GM23338 (cell line): ENCODE measurements around the gene ZHX3. TPM values are rescaled to one million over a fixed set of nuclear protein-coding genes. Genes with fewer than 3 reads are reported as not detected.

ENCODE experiments used
- ATAC-seq: fragments of 200-7000 bp; cut with Tn5 transposase; 3 replicates; pipeline ENCODE4 v1.9.1; 2020
- DNase-seq: peaks from one replicate; pipeline ENCODE4 v3.0.0-alpha.2; 2015; ENCODE audit warnings: low spot score
- H2AFZ ChIP-seq: fragments of 200-600 bp; sonication (generic); 2 replicates; pipeline ENCODE4 v1.8.0; 2016; ENCODE audit warnings: antibody characterized with exemption, mild to moderate bottlenecking, moderate library complexity
- H3F3A ChIP-seq: fragments of 200-600 bp; sonication (generic); replicated peaks from 2 replicates; pipeline ENCODE4 v1.8.0; 2017; ENCODE audit warnings: antibody characterized with exemption, mixed run types, low read depth
- H3K27ac ChIP-seq: fragments of 200-600 bp; sonication (generic); 2 replicates; pipeline ENCODE4 v1.6.1; 2016; ENCODE audit warnings: low read depth
- H3K27me3 ChIP-seq: fragments of 200-600 bp; sonication (generic); 2 replicates; pipeline ENCODE4 v1.8.0; 2016; ENCODE audit warnings: mild to moderate bottlenecking, mixed run types, moderate library complexity; ENCODE audit not compliant: insufficient read depth
- H3K36me3 ChIP-seq: fragments of 200-600 bp; sonication (generic); 2 replicates; pipeline ENCODE4 v1.8.0; 2016; ENCODE audit warnings: mild to moderate bottlenecking; ENCODE audit not compliant: insufficient read depth
- H3K4me1 ChIP-seq: fragments of 200-600 bp; sonication (generic); 2 replicates; pipeline ENCODE4 v1.8.0; 2016; ENCODE audit warnings: mild to moderate bottlenecking, moderate library complexity; ENCODE audit not compliant: insufficient read depth
- H3K4me2 ChIP-seq: fragments of 200-600 bp; sonication (generic); 2 replicates; pipeline ENCODE4 v1.7.1; 2017; ENCODE audit warnings: mixed run types
- H3K4me3 ChIP-seq: fragments of 200-600 bp; sonication (generic); 2 replicates; pipeline ENCODE4 v1.6.1; 2016; ENCODE audit warnings: mixed run types
- H3K79me2 ChIP-seq: fragments of 200-600 bp; sonication (generic); replicated peaks from 2 replicates; pipeline ENCODE4 v1.8.0; 2017; ENCODE audit warnings: mild to moderate bottlenecking; ENCODE audit not compliant: insufficient read depth
- H3K9me2 ChIP-seq: fragments of 200-600 bp; sonication (generic); 2 replicates; pipeline ENCODE4 v1.8.0; 2017; ENCODE audit not compliant: insufficient read depth
- H4K20me1 ChIP-seq: fragments of 200-600 bp; sonication (generic); replicated peaks from 2 replicates; pipeline ENCODE4 v1.8.0; 2017; ENCODE audit warnings: mild to moderate bottlenecking; ENCODE audit not compliant: insufficient read depth
- H3K27ac Mint-ChIP-seq: 2 replicates; pipeline ENCODE4 v1.8.0; 2020; ENCODE audit warnings: inconsistent platforms, mild to moderate bottlenecking, moderate library complexity, mixed read lengths
- H3K27me3 Mint-ChIP-seq: 3 replicates; pipeline ENCODE4 v1.8.0; 2022; ENCODE audit warnings: low read depth, mild to moderate bottlenecking, moderate library complexity, mixed read lengths, inconsistent platforms; ENCODE audit not compliant: insufficient read depth, poor library complexity
- H3K36me3 Mint-ChIP-seq: 3 replicates; pipeline ENCODE4 v1.8.0; 2021; ENCODE audit warnings: low read depth, mild to moderate bottlenecking, inconsistent platforms, moderate library complexity, mixed read lengths
- H3K4me1 Mint-ChIP-seq: 3 replicates; pipeline ENCODE4 v1.8.0; 2020; ENCODE audit warnings: mild to moderate bottlenecking, inconsistent platforms, mixed read lengths
- H3K4me3 Mint-ChIP-seq: 3 replicates; pipeline ENCODE4 v1.8.0; 2021; ENCODE audit warnings: moderate library complexity, mild to moderate bottlenecking, inconsistent platforms, mixed read lengths
- H3K9me3 Mint-ChIP-seq: 3 replicates; pipeline ENCODE4 v1.8.0; 2020; ENCODE audit warnings: moderate library complexity, mild to moderate bottlenecking, inconsistent platforms, mixed read lengths
- CREB1 ChIP-seq: fragments of 250-450 bp; sonication (Bioruptor Pico); IDR thresholded peaks from 2 replicates; pipeline ENCODE4 v1.5.0; 2020; ENCODE audit warnings: low read depth, mild to moderate bottlenecking, moderate library complexity
- CTCF ChIP-seq, 2 experiments: fragments of 200-600 bp in 1 of 2; sonication (generic) in 1 of 2; conservative IDR thresholded peaks; 2 replicates each; pipeline versions ENCODE4 v1.5.1 to v1.6.1; 2016 to 2017; ENCODE audit warnings: antibody characterized with exemption in 2 of 2, low read depth in 2 of 2, mild to moderate bottlenecking in 2 of 2, moderate library complexity in 1 of 2
- ETS1 ChIP-seq: IDR thresholded peaks from 2 replicates; pipeline ENCODE4 v1.6.1; 2016; ENCODE audit warnings: antibody characterized with exemption
- EZH2 ChIP-seq: fragments of 200-600 bp; sonication (generic); IDR thresholded peaks from one replicate; pipeline ENCODE4 v1.8.0; 2017; ENCODE audit warnings: antibody characterized with exemption, mild to moderate bottlenecking, low read depth; ENCODE audit not compliant: unreplicated experiment
- EZH2phosphoT487 ChIP-seq: fragments of 200-600 bp; sonication (generic); IDR thresholded peaks from one replicate; pipeline ENCODE4 v1.8.1; 2018; ENCODE audit warnings: antibody characterized with exemption; ENCODE audit not compliant: unreplicated experiment
- JUNB ChIP-seq: IDR thresholded peaks from one replicate; pipeline ENCODE4 v1.6.1; 2016; ENCODE audit warnings: antibody characterized with exemption; ENCODE audit not compliant: unreplicated experiment
- NANOG ChIP-seq: IDR thresholded peaks from 2 replicates; pipeline ENCODE4 v1.6.1; 2016; ENCODE audit warnings: antibody characterized with exemption, borderline replicate concordance
- POLR2AphosphoS5 ChIP-seq: IDR thresholded peaks from 2 replicates; pipeline ENCODE4 v1.6.1; 2016; ENCODE audit warnings: antibody characterized with exemption, low read depth
- REST ChIP-seq: IDR thresholded peaks from one replicate; pipeline ENCODE4 v1.6.1; 2018; ENCODE audit warnings: antibody characterized with exemption; ENCODE audit not compliant: unreplicated experiment
- STAT1 ChIP-seq: IDR thresholded peaks from one replicate; pipeline ENCODE4 v1.6.1; 2016; ENCODE audit warnings: antibody characterized with exemption; ENCODE audit not compliant: unreplicated experiment
- ZNF114 ChIP-seq: fragments of 250-450 bp; sonication (Bioruptor Pico); IDR thresholded peaks from 2 replicates; pipeline ENCODE4 v1.5.0; 2020; ENCODE audit warnings: mild to moderate bottlenecking, moderate library complexity
- ZNF331 ChIP-seq: fragments of 250-450 bp; sonication (Bioruptor Pico); IDR thresholded peaks from 2 replicates; pipeline ENCODE4 v1.5.0; 2020; ENCODE audit warnings: low read depth, mild to moderate bottlenecking, moderate library complexity
- ZNF462 ChIP-seq: fragments of 250-450 bp; sonication (Bioruptor Pico); IDR thresholded peaks from 2 replicates; pipeline ENCODE4 v1.5.0; 2020; ENCODE audit warnings: mild to moderate bottlenecking, moderate library complexity
- polyA plus RNA-seq: library from polyadenylated mRNA; unstranded; fragments of >200 nt; fragmentation: Nextera tagmentation; extraction: Ambion mirVana; gene quantifications from 2 replicates; pipeline ENCODE4 v1.2.1, GENCODE V29; 2016
- total RNA-seq: library from RNA; depleted of rRNA; stranded (reverse); fragments of >200 nt; shearing (Covaris generic); gene quantifications from 2 replicates; pipeline ENCODE4 v1.2.3, GENCODE V29; 2014

ZHX3 gene
- total and polyA plus RNA-seq, 2 experiments from 2014 or later = 1.7 to 2.8 TPM

GRCh38 chr20:41163821-41164220, 153.7 kb downstream of the ZHX3 start:
- H3K36me3 ChIP-seq = peaks cover 15% of the 10 kb centered on the region
- H3K4me2 ChIP-seq = no peak overlapping the region
- Mint-ChIP-seq H3K27me3 (peaks cover 5% of the 10 kb centered on the region), H3K4me3 (no peak overlapping the region), H3K4me1 (no peaks in the 10 kb centered on the region; the same call in 2 of the 3 replicates), H3K36me3 (peaks cover 86% of the 10 kb centered on the region), H3K9me3 (no peaks in the 10 kb centered on the region), H3K27ac (no peak overlapping the region)
- H2AFZ ChIP-seq = no peak overlapping the region
- no peaks in the 10 kb centered on the region for H3K4me1 ChIP-seq
- no peaks in the 10 kb centered on the region for H3K9me2 ChIP-seq
- ATAC-seq (no peak), DNase-seq (no peak)
- H3F3A ChIP-seq = no peaks in the 10 kb centered on the region
- no peak overlapping the region for H3K4me3 ChIP-seq
- H3K27ac ChIP-seq = no peak overlapping the region
- no peaks in the 10 kb centered on the region for H3K27me3 ChIP-seq
- H4K20me1 ChIP-seq = peaks cover 12% of the 10 kb centered on the region
- peaks cover 12% of the 10 kb centered on the region for H3K79me2 ChIP-seq
- TF ChIP-seq JUNB (no peak), CREB1 (CRISPR knock-in tag) (no peak), ZNF331 (CRISPR knock-in tag) (no peak), STAT1 (no peak), EZH2 (no peak), EZH2phosphoT487 (no peak), CTCF (conservative IDR thresholded peaks at IDR 0.05; ENCODE audit: low read depth in 2 of 2) (no peak), NANOG (no peak), ETS1 (no peak), REST (no peak), ZNF462 (no peak), ZNF114 (CRISPR knock-in tag) (no peak), POLR2AphosphoS5 (no peak)
